K562 (cell line): ENCODE results near the gene CHKB. TPM values are rescaled to one million over a fixed set of nuclear protein-coding genes. Genes with fewer than 3 reads are reported as not detected.

Experiments used
- CBX3 ChIP-seq, 2 experiments: IDR thresholded peaks; 1 replicate in 1 of 2; 2 replicates in 1 of 2; pipeline ENCODE4 v1.6.1; 2012; ENCODE audit warnings: inconsistent platforms in 2 of 2, low read length in 2 of 2, borderline replicate concordance in 1 of 2, control low read depth in 1 of 2
- GABPB1 ChIP-seq: sonication (generic); formaldehyde crosslinking; IDR thresholded peaks from 2 replicates; pipeline ENCODE4 v1.8.0; 2022; ENCODE audit warnings: mild to moderate bottlenecking, missing genetic modification reagents
- GTF2F1 ChIP-seq: IDR thresholded peaks from 2 replicates; pipeline ENCODE4 v1.6.1; 2011; ENCODE audit warnings: low read depth, low read length, improper control_type of control experiment
- HDAC8 ChIP-seq: fragments of 450-650 bp; IDR thresholded peaks from 2 replicates; pipeline ENCODE4 v1.6.1; 2016; ENCODE audit warnings: mild to moderate bottlenecking, missing genetic modification characterization, moderate library complexity, missing compliant biosample characterization
- NRF1 ChIP-seq, 2 experiments: fragments of 450-650 bp; IDR thresholded peaks in 1 of 2; conservative IDR thresholded peaks in 1 of 2; 2 replicates each; pipeline ENCODE4 v1.6.1; 2014; ENCODE audit warnings: mild to moderate bottlenecking in 2 of 2
- RB1 ChIP-seq: fragments of 450-650 bp; IDR thresholded peaks from 2 replicates; pipeline ENCODE4 v1.6.1; 2017; ENCODE audit warnings: low read depth, mild to moderate bottlenecking
- TAL1 ChIP-seq: fragments of 450-650 bp; IDR thresholded peaks from 2 replicates; pipeline ENCODE4 v1.6.1; 2016; ENCODE audit warnings: mild to moderate bottlenecking
- XRCC5 ChIP-seq: fragments of 200-400 bp; formaldehyde crosslinking; IDR thresholded peaks from 2 replicates; pipeline ENCODE4 v1.6.1; 2017; ENCODE audit warnings: low read depth, mild to moderate bottlenecking, low read length
- ZBTB7A ChIP-seq: IDR thresholded peaks from 2 replicates; pipeline ENCODE4 v1.6.1; 2011; ENCODE audit warnings: low read depth, mild to moderate bottlenecking, low read length, moderate library complexity, borderline replicate concordance; ENCODE audit not compliant: control insufficient read depth
- ZNF695 ChIP-seq: fragments of 450-650 bp; formaldehyde crosslinking; IDR thresholded peaks from 2 replicates; pipeline ENCODE4 v1.4.0; 2020; ENCODE audit warnings: mild to moderate bottlenecking, moderate library complexity
- polyA plus RNA-seq, 8 experiments: library from polyadenylated mRNA; depleted of rRNA in 4 of 8; stranded (reverse) in 5 of 8; unstranded in 3 of 8; fragments of >200 nt; fragmentation: Nextera tagmentation in 2 of 8; fragmentation: Illumina TruSeq in 1 of 8; extraction: Ambion mirVana in 2 of 8; extraction: Trizol in 1 of 8; gene quantifications; 2 replicates each; pipeline versions ENCODE4 v1.2.1 to v1.2.3, GENCODE V29; 2011 to 2014; ENCODE audit warnings: inconsistent platforms in 1 of 8, missing spikeins in 1 of 8
- total RNA-seq, 7 experiments: library from RNA; depleted of rRNA in 6 of 7; stranded (reverse); fragments of >200 nt in 6 of 7; fragmentation: Illumina TruSeq in 2 of 7; extraction: Trizol in 2 of 7; gene quantifications; 2 replicates each; pipeline versions ENCODE4 v1.2.1 to v1.2.3, GENCODE V29; 2011 to 2021; ENCODE audit warnings: low replicate concordance in 1 of 7
- TF ChIP-seq, protein P1 (sequence below), 2 experiments: fragments of 450-650 bp in 1 of 2; sonication (generic) in 1 of 2; formaldehyde crosslinking in 1 of 2; IDR thresholded peaks; 2 replicates each; pipeline versions ENCODE4 v1.7.1 to v1.9.0; 2016 to 2022; ENCODE audit warnings: inconsistent platforms in 1 of 2, mild to moderate bottlenecking in 1 of 2, missing genetic modification reagents in 1 of 2
- TF ChIP-seq, protein P2 (sequence below): IDR thresholded peaks from 2 replicates; pipeline ENCODE4 v1.6.1; 2011; ENCODE audit warnings: borderline replicate concordance, low read depth, mild to moderate bottlenecking, moderate library complexity, low read length; ENCODE audit not compliant: insufficient read depth, poor library complexity, severe bottlenecking
- TF ChIP-seq, protein P3 (sequence below): fragments of 250-450 bp; sonication (Bioruptor Pico); IDR thresholded peaks from 2 replicates; pipeline ENCODE4 v1.8.0; 2022; ENCODE audit warnings: moderate library complexity, mild to moderate bottlenecking, inconsistent platforms

The CHKB gene
- total and polyA plus RNA-seq, 9 of the 15 experiments (the other 6 are each of a cell fraction or from before 2014, with no cell fraction given): 2.7 to 31.0 (median 11.0) TPM

DNA sequence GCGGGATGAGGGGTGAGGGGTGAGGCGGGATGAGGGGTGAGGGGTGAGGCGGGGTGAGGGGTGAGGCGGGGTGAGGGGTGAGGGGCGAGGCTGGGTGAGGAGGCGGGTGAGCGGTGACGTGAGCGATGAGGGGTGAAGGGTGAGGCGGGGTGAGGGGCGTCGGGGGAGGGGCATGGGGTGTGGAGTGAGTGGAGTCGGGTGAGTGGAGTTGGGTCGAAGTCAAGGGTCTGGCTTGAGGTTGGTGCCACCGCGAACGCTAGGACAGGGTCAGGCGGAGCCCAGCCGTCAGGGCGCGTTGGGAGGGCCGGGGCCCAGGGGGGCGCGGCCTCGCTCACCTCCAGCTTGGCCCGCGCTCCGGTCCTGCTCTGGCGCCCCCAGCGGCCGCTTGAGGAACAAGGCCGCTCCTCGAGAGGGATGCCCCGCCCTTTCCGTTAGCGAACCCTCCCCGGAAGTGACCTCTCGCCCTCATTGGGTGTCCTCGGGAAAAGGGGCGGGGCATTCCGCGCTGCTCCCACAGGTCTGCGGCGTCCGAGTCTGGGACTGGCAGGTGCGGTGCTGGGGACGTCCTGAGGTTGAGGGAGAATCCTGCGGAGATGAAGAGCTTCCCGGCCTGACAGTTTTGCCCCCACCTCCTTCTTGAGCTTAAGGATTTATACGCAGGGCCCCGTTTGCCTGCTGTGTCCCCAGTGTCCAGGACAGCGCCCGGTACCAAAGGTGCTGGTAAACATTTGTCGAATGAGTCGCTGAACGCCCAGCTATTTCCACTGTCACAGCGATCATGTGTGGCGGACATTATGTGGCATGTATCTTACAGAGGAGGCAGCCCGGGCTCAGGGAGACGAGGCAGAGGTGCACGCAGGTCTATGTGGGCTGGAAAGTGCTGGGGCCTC, 19.9 kb downstream of the CHKB start, which contains the start of gene SYCE3 (continued):
- TF ChIP-seq, protein P1, sequence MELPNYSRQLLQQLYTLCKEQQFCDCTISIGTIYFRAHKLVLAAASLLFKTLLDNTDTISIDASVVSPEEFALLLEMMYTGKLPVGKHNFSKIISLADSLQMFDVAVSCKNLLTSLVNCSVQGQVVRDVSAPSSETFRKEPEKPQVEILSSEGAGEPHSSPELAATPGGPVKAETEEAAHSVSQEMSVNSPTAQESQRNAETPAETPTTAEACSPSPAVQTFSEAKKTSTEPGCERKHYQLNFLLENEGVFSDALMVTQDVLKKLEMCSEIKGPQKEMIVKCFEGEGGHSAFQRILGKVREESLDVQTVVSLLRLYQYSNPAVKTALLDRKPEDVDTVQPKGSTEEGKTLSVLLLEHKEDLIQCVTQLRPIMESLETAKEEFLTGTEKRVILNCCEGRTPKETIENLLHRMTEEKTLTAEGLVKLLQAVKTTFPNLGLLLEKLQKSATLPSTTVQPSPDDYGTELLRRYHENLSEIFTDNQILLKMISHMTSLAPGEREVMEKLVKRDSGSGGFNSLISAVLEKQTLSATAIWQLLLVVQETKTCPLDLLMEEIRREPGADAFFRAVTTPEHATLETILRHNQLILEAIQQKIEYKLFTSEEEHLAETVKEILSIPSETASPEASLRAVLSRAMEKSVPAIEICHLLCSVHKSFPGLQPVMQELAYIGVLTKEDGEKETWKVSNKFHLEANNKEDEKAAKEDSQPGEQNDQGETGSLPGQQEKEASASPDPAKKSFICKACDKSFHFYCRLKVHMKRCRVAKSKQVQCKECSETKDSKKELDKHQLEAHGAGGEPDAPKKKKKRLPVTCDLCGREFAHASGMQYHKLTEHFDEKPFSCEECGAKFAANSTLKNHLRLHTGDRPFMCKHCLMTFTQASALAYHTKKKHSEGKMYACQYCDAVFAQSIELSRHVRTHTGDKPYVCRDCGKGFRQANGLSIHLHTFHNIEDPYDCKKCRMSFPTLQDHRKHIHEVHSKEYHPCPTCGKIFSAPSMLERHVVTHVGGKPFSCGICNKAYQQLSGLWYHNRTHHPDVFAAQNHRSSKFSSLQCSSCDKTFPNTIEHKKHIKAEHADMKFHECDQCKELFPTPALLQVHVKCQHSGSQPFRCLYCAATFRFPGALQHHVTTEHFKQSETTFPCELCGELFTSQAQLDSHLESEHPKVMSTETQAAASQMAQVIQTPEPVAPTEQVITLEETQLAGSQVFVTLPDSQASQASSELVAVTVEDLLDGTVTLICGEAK (IDR thresholded peaks at IDR 0.05): peak; percentile 73
- TF ChIP-seq, protein P1 (CRISPR knock-in tag; IDR thresholded peaks at IDR 0.05): no peak
- TF ChIP-seq ZBTB7A (peak; percentile 87), TAL1 (no peak), GTF2F1 (no peak), XRCC5 (0 out of 2 replicates have a peak, but pooled peaks have one; percentile 64), HDAC8 (tag) (no peak), CBX3 (IDR thresholded peaks at IDR 0.05; ENCODE audit: borderline replicate concordance in 1 of 2, low read length in 2 of 2) (no peak), GABPB1 (peak; percentile 84), ZNF695 (no peak), NRF1 (conservative IDR thresholded peaks at IDR 0.05 in 1 of 2, IDR thresholded peaks at IDR 0.05 in 1 of 2) (peak; percentile 33 to 39; a peak in 3 of 4 replicates), RB1 (peak; percentile 93)
- TF ChIP-seq, protein P2, sequence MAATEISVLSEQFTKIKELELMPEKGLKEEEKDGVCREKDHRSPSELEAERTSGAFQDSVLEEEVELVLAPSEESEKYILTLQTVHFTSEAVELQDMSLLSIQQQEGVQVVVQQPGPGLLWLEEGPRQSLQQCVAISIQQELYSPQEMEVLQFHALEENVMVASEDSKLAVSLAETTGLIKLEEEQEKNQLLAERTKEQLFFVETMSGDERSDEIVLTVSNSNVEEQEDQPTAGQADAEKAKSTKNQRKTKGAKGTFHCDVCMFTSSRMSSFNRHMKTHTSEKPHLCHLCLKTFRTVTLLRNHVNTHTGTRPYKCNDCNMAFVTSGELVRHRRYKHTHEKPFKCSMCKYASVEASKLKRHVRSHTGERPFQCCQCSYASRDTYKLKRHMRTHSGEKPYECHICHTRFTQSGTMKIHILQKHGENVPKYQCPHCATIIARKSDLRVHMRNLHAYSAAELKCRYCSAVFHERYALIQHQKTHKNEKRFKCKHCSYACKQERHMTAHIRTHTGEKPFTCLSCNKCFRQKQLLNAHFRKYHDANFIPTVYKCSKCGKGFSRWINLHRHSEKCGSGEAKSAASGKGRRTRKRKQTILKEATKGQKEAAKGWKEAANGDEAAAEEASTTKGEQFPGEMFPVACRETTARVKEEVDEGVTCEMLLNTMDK: peak; percentile 85
- TF ChIP-seq, protein P3, sequence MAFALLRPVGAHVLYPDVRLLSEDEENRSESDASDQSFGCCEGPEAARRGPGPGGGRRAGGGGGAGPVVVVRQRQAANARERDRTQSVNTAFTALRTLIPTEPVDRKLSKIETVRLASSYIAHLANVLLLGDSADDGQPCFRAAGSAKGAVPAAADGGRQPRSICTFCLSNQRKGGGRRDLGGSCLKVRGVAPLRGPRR (CRISPR knock-in tag): no peak
